Measurements from ENCODE around the gene SLC25A29.
"Not testable (repeated sequence)": the region's sequence is repeated elsewhere in the genome, so short reads cannot be mapped to it uniquely, and the experiment has no call there.

SLC25A29 gene

DNA sequence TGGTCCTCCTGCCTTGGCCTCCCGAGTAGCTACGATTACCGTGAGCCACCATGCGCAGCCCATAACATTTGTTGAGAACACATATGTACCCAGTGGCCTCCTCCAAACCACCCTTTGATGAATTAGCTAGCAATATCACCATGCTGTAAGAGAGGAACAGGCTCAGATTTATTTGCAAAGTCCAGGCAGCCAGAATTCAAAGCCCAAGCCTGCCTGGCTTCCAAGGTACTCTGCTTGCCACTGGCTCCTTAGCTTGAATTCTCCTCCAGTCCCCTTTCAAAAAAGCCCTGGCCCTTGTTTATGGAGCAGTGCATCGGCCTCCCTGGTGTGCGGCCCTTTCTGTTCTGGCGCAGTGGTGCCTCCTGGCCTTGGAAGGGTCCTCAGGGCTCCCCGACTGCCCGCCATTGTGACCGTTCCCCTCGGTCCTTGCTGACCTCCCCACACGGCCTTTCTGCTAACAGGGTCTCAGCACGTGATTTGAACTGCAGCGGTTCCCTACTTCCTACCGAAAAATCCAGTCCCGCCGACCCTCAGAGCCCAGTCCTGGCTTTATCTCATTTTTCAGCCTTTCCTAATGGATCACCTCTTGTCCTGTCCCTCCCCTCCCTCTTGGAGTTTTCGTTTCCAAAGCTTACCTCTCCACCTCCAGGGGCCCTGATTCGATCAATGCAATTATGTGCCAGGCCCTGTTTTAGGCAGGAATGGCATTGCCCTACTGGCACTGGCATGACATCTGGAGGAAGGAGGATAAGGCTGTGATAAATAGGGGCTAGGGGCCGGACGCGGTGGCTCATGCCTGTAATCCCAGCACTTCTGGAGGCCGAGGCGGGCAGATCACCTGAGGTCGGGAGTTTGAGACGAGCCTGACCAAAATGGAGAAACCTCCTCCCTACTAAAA is 22.0 kb downstream of the SLC25A29 start:
- H3K4me2 ChIP-seq (ENCODE audit: insufficient read depth, low read length): no peak overlapping the region
- peaks cover 66% of the 10 kb centered on the region for H4K20me1 ChIP-seq (ENCODE audit: insufficient read depth, low read length)
- H3K9ac ChIP-seq (ENCODE audit: low read depth, low read length): no peak overlapping the region
- DNase-seq (no peak), ATAC-seq (ENCODE audit: insufficient read depth, low read depth) (no peak)
- peaks cover 42% of the 10 kb centered on the region for H3K36me3 ChIP-seq (ENCODE audit: insufficient read depth, low read length)
- no peaks in the 10 kb centered on the region for H3K27me3 ChIP-seq (ENCODE audit: insufficient read depth, low read length, poor library complexity)
- TF ChIP-seq, protein P1, sequence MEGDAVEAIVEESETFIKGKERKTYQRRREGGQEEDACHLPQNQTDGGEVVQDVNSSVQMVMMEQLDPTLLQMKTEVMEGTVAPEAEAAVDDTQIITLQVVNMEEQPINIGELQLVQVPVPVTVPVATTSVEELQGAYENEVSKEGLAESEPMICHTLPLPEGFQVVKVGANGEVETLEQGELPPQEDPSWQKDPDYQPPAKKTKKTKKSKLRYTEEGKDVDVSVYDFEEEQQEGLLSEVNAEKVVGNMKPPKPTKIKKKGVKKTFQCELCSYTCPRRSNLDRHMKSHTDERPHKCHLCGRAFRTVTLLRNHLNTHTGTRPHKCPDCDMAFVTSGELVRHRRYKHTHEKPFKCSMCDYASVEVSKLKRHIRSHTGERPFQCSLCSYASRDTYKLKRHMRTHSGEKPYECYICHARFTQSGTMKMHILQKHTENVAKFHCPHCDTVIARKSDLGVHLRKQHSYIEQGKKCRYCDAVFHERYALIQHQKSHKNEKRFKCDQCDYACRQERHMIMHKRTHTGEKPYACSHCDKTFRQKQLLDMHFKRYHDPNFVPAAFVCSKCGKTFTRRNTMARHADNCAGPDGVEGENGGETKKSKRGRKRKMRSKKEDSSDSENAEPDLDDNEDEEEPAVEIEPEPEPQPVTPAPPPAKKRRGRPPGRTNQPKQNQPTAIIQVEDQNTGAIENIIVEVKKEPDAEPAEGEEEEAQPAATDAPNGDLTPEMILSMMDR (IDR thresholded peaks at IDR 0.05; ENCODE audit: borderline replicate concordance, extremely low read depth, low read length, poor library complexity, severe bottlenecking): peak; percentile 2
- TF ChIP-seq EZH2 (IDR thresholded peaks at IDR 0.05; ENCODE audit: borderline replicate concordance, low read depth, low read length, severe bottlenecking): no peak
- H3K79me2 ChIP-seq (ENCODE audit: insufficient read depth, low read length): peaks cover 49% of the 10 kb centered on the region
- peaks cover 15% of the 10 kb centered on the region for H3K4me1 ChIP-seq (ENCODE audit: insufficient read depth, low read length)
- H3K27ac ChIP-seq (ENCODE audit: low read length): no peak overlapping the region
- no peaks in the 10 kb centered on the region for H3K9me3 ChIP-seq (ENCODE audit: insufficient read depth, low read length, severe bottlenecking)
- no peak overlapping the region for H2AFZ ChIP-seq (ENCODE audit: low read depth, low read length)
- H3K4me3 ChIP-seq (ENCODE audit: low read depth in 1 of 2, low read length in 2 of 2): no peak overlapping the region

DNA sequence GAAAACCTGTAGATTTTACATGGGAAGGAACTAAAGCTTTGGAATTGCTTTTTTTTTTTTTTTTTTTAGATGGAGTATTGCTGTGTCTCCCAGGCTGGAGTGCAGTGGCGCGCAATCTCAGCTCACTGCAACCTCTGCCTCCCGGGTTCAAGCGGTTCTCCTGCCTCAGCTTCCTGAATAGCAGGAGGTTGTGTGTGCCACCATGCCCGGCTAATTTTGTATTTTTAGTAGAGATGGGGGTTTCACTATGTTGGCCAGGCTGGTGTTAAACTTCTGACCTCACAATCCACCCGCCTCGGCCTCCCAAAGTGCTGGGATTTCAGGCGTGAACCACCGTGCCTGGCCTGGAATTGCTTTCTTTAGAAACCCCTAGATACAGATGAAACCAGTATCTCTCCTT is 22.8 kb downstream of the SLC25A29 start:
- H2AFZ ChIP-seq (ENCODE audit: low read depth, low read length); H3K9me3 ChIP-seq (ENCODE audit: insufficient read depth, low read length, severe bottlenecking); H3K4me2 ChIP-seq (ENCODE audit: insufficient read depth, low read length); H3K9ac ChIP-seq (ENCODE audit: low read depth, low read length); H3K27ac ChIP-seq (ENCODE audit: low read length); H3K27me3 ChIP-seq (ENCODE audit: insufficient read depth, low read length, poor library complexity); ATAC-seq (ENCODE audit: insufficient read depth, low read depth); DNase-seq; H3K4me3 ChIP-seq (ENCODE audit: low read depth in 1 of 2, low read length in 2 of 2): not testable (repeated sequence)
- Histone ChIP-seq H3K79me2 (ENCODE audit: insufficient read depth, low read length) (peaks cover 55% of the 10 kb centered on the region), H3K36me3 (ENCODE audit: insufficient read depth, low read length) (peaks cover 43% of the 10 kb centered on the region), H3K4me1 (ENCODE audit: insufficient read depth, low read length) (peaks cover 15% of the 10 kb centered on the region), H4K20me1 (ENCODE audit: insufficient read depth, low read length) (peaks cover 67% of the 10 kb centered on the region)

DNA sequence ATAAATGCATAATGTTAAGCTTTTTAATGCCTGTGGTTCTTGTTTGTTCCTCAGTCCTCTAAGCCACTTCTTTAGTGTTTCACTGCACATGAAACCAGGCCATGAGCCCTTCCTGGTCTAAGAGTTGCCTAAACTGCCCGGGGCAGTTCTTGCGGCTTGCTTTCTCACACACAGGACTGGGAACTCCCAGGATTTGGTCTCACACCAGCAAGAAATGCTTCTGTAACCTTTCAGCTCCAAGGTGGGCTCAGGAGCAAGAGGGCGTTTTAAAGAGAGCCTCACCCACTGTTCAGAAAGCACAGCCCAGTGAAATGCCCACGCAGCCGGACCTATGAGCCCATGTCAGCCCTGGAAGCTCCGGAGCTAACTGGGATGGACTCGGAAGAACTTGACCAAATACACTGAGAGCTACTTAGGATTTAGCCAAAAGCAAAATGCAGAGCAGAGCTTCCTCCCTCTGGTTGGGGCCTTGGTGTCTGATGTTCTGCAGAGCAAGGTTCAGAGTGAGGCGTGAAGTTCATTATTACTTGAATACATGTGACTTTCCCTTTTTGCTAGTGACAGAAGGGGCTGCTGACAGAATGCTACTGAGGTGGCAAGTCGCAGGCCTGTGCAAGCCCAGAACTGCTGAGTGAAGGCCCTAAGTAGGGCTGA is 23.4 kb downstream of the SLC25A29 start:
- H3K4me1 ChIP-seq (ENCODE audit: insufficient read depth, low read length): peaks cover 15% of the 10 kb centered on the region
- no peak overlapping the region for H3K27ac ChIP-seq (ENCODE audit: low read length)
- H3K79me2 ChIP-seq (ENCODE audit: insufficient read depth, low read length): peaks cover 60% of the 10 kb centered on the region
- TF ChIP-seq EZH2 (IDR thresholded peaks at IDR 0.05; ENCODE audit: borderline replicate concordance, low read depth, low read length, severe bottlenecking): no peak
- TF ChIP-seq, protein P1 (IDR thresholded peaks at IDR 0.05; ENCODE audit: borderline replicate concordance, extremely low read depth, low read length, poor library complexity, severe bottlenecking): no peak
- H3K36me3 ChIP-seq (ENCODE audit: insufficient read depth, low read length): peaks cover 47% of the 10 kb centered on the region
- no peaks in the 10 kb centered on the region for H3K27me3 ChIP-seq (ENCODE audit: insufficient read depth, low read length, poor library complexity)
- H4K20me1 ChIP-seq (ENCODE audit: insufficient read depth, low read length): peaks cover 70% of the 10 kb centered on the region
- no peak overlapping the region for H3K4me3 ChIP-seq (ENCODE audit: low read depth in 1 of 2, low read length in 2 of 2)
- no peak overlapping the region for H2AFZ ChIP-seq (ENCODE audit: low read depth, low read length)
- DNase-seq (no peak), ATAC-seq (ENCODE audit: insufficient read depth, low read depth) (no peak)
- no peak overlapping the region for H3K4me2 ChIP-seq (ENCODE audit: insufficient read depth, low read length)
- no peaks in the 10 kb centered on the region for H3K9me3 ChIP-seq (ENCODE audit: insufficient read depth, low read length, severe bottlenecking)
- H3K9ac ChIP-seq (ENCODE audit: low read depth, low read length): no peak overlapping the region

DNA sequence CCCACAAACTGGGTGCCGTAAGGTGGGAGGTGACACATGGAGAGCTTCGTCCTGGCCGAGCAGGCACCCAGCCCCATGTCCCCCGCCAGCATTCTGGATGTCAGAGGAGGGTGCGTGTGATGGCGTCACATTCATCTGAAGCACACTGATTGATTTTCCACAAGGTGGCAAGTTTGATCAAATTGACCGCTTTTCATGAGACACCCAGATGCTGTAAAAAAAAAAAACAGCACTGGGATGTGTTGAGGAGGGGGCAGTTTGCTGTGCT is 24.2 kb downstream of the SLC25A29 start:
- H3K79me2 ChIP-seq (ENCODE audit: insufficient read depth, low read length): peaks cover 69% of the 10 kb centered on the region
- no peaks in the 10 kb centered on the region for H3K9me3 ChIP-seq (ENCODE audit: insufficient read depth, low read length, severe bottlenecking)
- H3K36me3 ChIP-seq (ENCODE audit: insufficient read depth, low read length): peaks cover 55% of the 10 kb centered on the region
- H3K27me3 ChIP-seq (ENCODE audit: insufficient read depth, low read length, poor library complexity): no peaks in the 10 kb centered on the region
- peaks cover 15% of the 10 kb centered on the region for H3K4me1 ChIP-seq (ENCODE audit: insufficient read depth, low read length)
- DNase-seq: no peak
- H3K4me3 ChIP-seq (ENCODE audit: low read depth in 1 of 2, low read length in 2 of 2): no peak overlapping the region
- no peak overlapping the region for H2AFZ ChIP-seq (ENCODE audit: low read depth, low read length)
- TF ChIP-seq, protein P1 (IDR thresholded peaks at IDR 0.05; ENCODE audit: borderline replicate concordance, extremely low read depth, low read length, poor library complexity, severe bottlenecking): no peak
- TF ChIP-seq EZH2 (IDR thresholded peaks at IDR 0.05; ENCODE audit: borderline replicate concordance, low read depth, low read length, severe bottlenecking): no peak
- no peak for ATAC-seq (ENCODE audit: insufficient read depth, low read depth)
- H4K20me1 ChIP-seq (ENCODE audit: insufficient read depth, low read length): peaks cover 75% of the 10 kb centered on the region
- no peak overlapping the region for H3K27ac ChIP-seq (ENCODE audit: low read length)
- H3K4me2 ChIP-seq (ENCODE audit: insufficient read depth, low read length): no peak overlapping the region
- no peak overlapping the region for H3K9ac ChIP-seq (ENCODE audit: low read depth, low read length)

All from DND-41 (cell line).